Parathyroid adenoma (tissue), 2 donors: Measurements from ENCODE around the gene ZNF860.
"Not testable (repeated sequence)": the region's sequence is repeated elsewhere in the genome, so short reads cannot be mapped to it uniquely, and the experiment has no call there.

Source experiments
- H2AFZ ChIP-seq: fragments of 300-600 bp; sonication (generic); one replicate; pipeline ENCODE4 v1.7.0; 2017; ENCODE audit warnings: antibody characterized with exemption, mild to moderate bottlenecking
- H3K27ac ChIP-seq: fragments of 300-600 bp; sonication (generic); one replicate; pipeline ENCODE4 v1.7.0; 2017
- H3K27me3 ChIP-seq: fragments of 300-600 bp; sonication (generic); one replicate; pipeline ENCODE4 v1.7.0; 2017; ENCODE audit warnings: low read length; ENCODE audit not compliant: control insufficient read depth, insufficient read depth
- H3K36me3 ChIP-seq: fragments of 300-600 bp; sonication (generic); one replicate; pipeline ENCODE4 v1.7.0; 2017; ENCODE audit warnings: low read length; ENCODE audit not compliant: control insufficient read depth, insufficient read depth
- H3K4me1 ChIP-seq: fragments of 300-600 bp; sonication (generic); one replicate; pipeline ENCODE4 v1.7.0; 2017; ENCODE audit warnings: control low read depth
- H3K4me2 ChIP-seq: fragments of 300-600 bp; sonication (generic); one replicate; pipeline ENCODE4 v1.7.0; 2017; ENCODE audit warnings: low read length
- H3K4me3 ChIP-seq: fragments of 300-600 bp; sonication (generic); one replicate; pipeline ENCODE4 v1.7.0; 2017; ENCODE audit warnings: low read depth, low read length
- H3K79me2 ChIP-seq: fragments of 300-600 bp; sonication (generic); one replicate; pipeline ENCODE4 v1.7.0; 2017; ENCODE audit warnings: control low read depth
- H3K9ac ChIP-seq: fragments of 300-600 bp; sonication (generic); one replicate; pipeline ENCODE4 v1.7.0; 2017; ENCODE audit warnings: mild to moderate bottlenecking
- H3K9me3 ChIP-seq: fragments of 300-600 bp; sonication (generic); one replicate; pipeline ENCODE4 v1.7.0; 2017; ENCODE audit warnings: low read length; ENCODE audit not compliant: control insufficient read depth
- CTCF ChIP-seq: fragments of 300-600 bp; sonication (generic); IDR thresholded peaks from one replicate; pipeline ENCODE4 v1.7.0; 2017; ENCODE audit warnings: antibody characterized with exemption, mild to moderate bottlenecking
- donor health status: primary hyperparathyroidism.

The ZNF860 gene

GRCh38 chr3:31985831-31986230 lies 4.3 kb downstream of the ZNF860 start:
- H3K9ac ChIP-seq: no peak overlapping the region
- no peak for TF ChIP-seq CTCF
- H3K27ac ChIP-seq: no peak overlapping the region

GRCh38 chr3:31988271-31988670 lies 6.7 kb downstream of the ZNF860 start:
- Histone ChIP-seq H3K9me3 (no peaks in the 10 kb centered on the region), H3K4me3 (no peak overlapping the region), H3K79me2 (no peaks in the 10 kb centered on the region), H3K27ac (no peak overlapping the region), H2AFZ (no peak overlapping the region), H3K9ac (no peak overlapping the region), H3K36me3 (no peaks in the 10 kb centered on the region), H3K4me1 (no peaks in the 10 kb centered on the region), H3K4me2 (no peak overlapping the region), H3K27me3 (no peaks in the 10 kb centered on the region)
- no peak for TF ChIP-seq CTCF

More at GRCh38 chr3:31985831-31986230, 4.3 kb downstream of the ZNF860 start:
- Histone ChIP-seq H3K4me3 (no peak overlapping the region), H3K79me2 (no peaks in the 10 kb centered on the region), H2AFZ (no peak overlapping the region), H3K27me3 (no peaks in the 10 kb centered on the region), H3K4me2 (no peak overlapping the region), H3K9me3 (no peaks in the 10 kb centered on the region), H3K36me3 (no peaks in the 10 kb centered on the region), H3K4me1 (no peaks in the 10 kb centered on the region)

- not testable (repeated sequence) for H3K36me3 ChIP-seq, H2AFZ ChIP-seq, H3K4me1 ChIP-seq, H3K4me2 ChIP-seq, H3K79me2 ChIP-seq, H3K27ac ChIP-seq, H3K27me3 ChIP-seq, H3K9me3 ChIP-seq, H3K9ac ChIP-seq, H3K4me3 ChIP-seq
Measured at GRCh38 chr3:31992995-31993394, 11.4 kb downstream of the ZNF860 start.

GRCh38 chr3:31993843-31994242 lies 12.3 kb downstream of the ZNF860 start:
- no peaks in the 10 kb centered on the region for H3K36me3 ChIP-seq
- no peaks in the 10 kb centered on the region for H3K4me1 ChIP-seq
- H2AFZ ChIP-seq: no peak overlapping the region
- no peak overlapping the region for H3K9ac ChIP-seq
- H3K27me3 ChIP-seq: no peaks in the 10 kb centered on the region
- no peaks in the 10 kb centered on the region for H3K79me2 ChIP-seq
- H3K9me3 ChIP-seq: no peaks in the 10 kb centered on the region
- no peak overlapping the region for H3K27ac ChIP-seq
- no peak overlapping the region for H3K4me3 ChIP-seq
- TF ChIP-seq CTCF: no peak
- H3K4me2 ChIP-seq: no peak overlapping the region

GRCh38 chr3:31995026-31995425 lies 13.5 kb downstream of the ZNF860 start:
- not testable (repeated sequence) for H3K9me3 ChIP-seq

GRCh38 chr3:31996195-31996594 lies 14.6 kb downstream of the ZNF860 start:
- Histone ChIP-seq H3K79me2 (no peaks in the 10 kb centered on the region), H3K27ac (no peak overlapping the region), H3K27me3 (no peaks in the 10 kb centered on the region), H3K4me2 (no peak overlapping the region), H3K9ac (no peak overlapping the region), H3K36me3 (no peaks in the 10 kb centered on the region), H3K4me1 (no peaks in the 10 kb centered on the region), H3K9me3 (no peaks in the 10 kb centered on the region), H3K4me3 (no peak overlapping the region), H2AFZ (no peak overlapping the region)
- no peak for TF ChIP-seq CTCF

More at GRCh38 chr3:31995026-31995425, 13.5 kb downstream of the ZNF860 start:
- H3K27me3 ChIP-seq, H3K9ac ChIP-seq, H3K4me3 ChIP-seq, H3K79me2 ChIP-seq, H2AFZ ChIP-seq, H3K4me1 ChIP-seq, H3K27ac ChIP-seq, H3K4me2 ChIP-seq, H3K36me3 ChIP-seq: not testable (repeated sequence)
